Spleen (tissue), 11 donors: Measurements from ENCODE around the gene RASGEF1B. TPM values are rescaled to one million over a fixed set of nuclear protein-coding genes. Genes with fewer than 3 reads are reported as not detected.

Experiments
- DNase-seq: peaks from one replicate; pipeline ENCODE4 v3.0.0-alpha.2; 2020
- H3K27ac ChIP-seq, 8 donors: fragments of 200-600 bp; sonication (generic) in 7 of 8; 1 replicate in 4 of 8; 2 replicates in 4 of 8; pipeline versions ENCODE4 v1.5.0 to v1.8.0; 2016 to 2021; ENCODE audit warnings: inconsistent platforms in 4 of 8, mild to moderate bottlenecking in 4 of 8, moderate library complexity in 1 of 8
- H3K27me3 ChIP-seq, 7 donors: fragments of 200-600 bp; sonication (generic) in 6 of 7; replicated peaks in 1 of 7; 1 replicate in 4 of 7; 2 replicates in 3 of 7; pipeline versions ENCODE4 v1.5.0 to v1.8.0; 2016 to 2021; ENCODE audit warnings: inconsistent platforms in 3 of 7, mild to moderate bottlenecking in 1 of 7
- H3K36me3 ChIP-seq, 6 donors: fragments of 200-600 bp; sonication (generic) in 5 of 6; 1 replicate in 4 of 6; 2 replicates in 2 of 6; pipeline versions ENCODE4 v1.5.0 to v1.8.0; 2016 to 2021; ENCODE audit warnings: inconsistent platforms in 2 of 6
- H3K4me1 ChIP-seq, 6 donors: fragments of 200-600 bp; sonication (generic) in 5 of 6; 1 replicate in 3 of 6; 2 replicates in 3 of 6; pipeline versions ENCODE4 v1.5.0 to v1.8.0; 2016 to 2021; ENCODE audit warnings: inconsistent platforms in 3 of 6
- H3K4me3 ChIP-seq, 8 donors: fragments of 200-600 bp; sonication (generic) in 7 of 8; 1 replicate in 4 of 8; 2 replicates in 4 of 8; pipeline versions ENCODE4 v1.5.0 to v1.8.0; 2016 to 2021; ENCODE audit warnings: inconsistent platforms in 4 of 8, mild to moderate bottlenecking in 4 of 8, moderate library complexity in 2 of 8
- H3K9me3 ChIP-seq, 8 donors: fragments of 200-600 bp; sonication (generic) in 7 of 8; 1 replicate in 4 of 8; 2 replicates in 4 of 8; pipeline versions ENCODE4 v1.5.0 to v1.8.0; 2016 to 2021; ENCODE audit warnings: inconsistent platforms in 4 of 8
- POLR2A ChIP-seq, 3 donors: fragments of 450-650 bp; IDR thresholded peaks; one replicate each; pipeline ENCODE4 v1.5.1; 2017; ENCODE audit warnings: antibody characterized with exemption in 3 of 3, mild to moderate bottlenecking in 1 of 3
- POLR2AphosphoS5 ChIP-seq, 3 donors: sonication (generic); formaldehyde crosslinking; IDR thresholded peaks; one replicate each; pipeline ENCODE4 v1.5.1; 2017; ENCODE audit warnings: antibody characterized with exemption in 3 of 3
- WGBS, 5 donors: extraction: QIAGEN DNeasy Blood & Tissue Kit in 3 of 5; methylation state at CpG; one replicate each; pipeline versions ENCODE4 v1.1.5 to v1.1.7; 2013 to 2018; 5-methylcytosine and 5-hydroxymethylcytosine counted together
- intact Hi-C: fragments of 100-400 bp; cut with DNase I; formaldehyde crosslinking; loops from one replicate; pipeline ENCODE4 v1.15.0; 2023; ENCODE audit warnings: low total_unique reads
- polyA plus RNA-seq, 3 donors: library from polyadenylated mRNA; stranded (reverse); fragments of 200-250 nt; gene quantifications; one replicate each; pipeline ENCODE4 v1.2.1, GENCODE V29; 2013
- total RNA-seq, 7 donors: library from RNA; depleted of rRNA in 3 of 7; stranded (reverse); fragments of >200 nt in 3 of 7; fragmentation: NEBNext Ultra II Directional in 4 of 7; extraction: Animal tissue kit (Norgen Biotek cat#: 25700) in 4 of 7; gene quantifications; one replicate each; pipeline versions ENCODE4 v1.1.0 to v1.2.1, GENCODE V29; 2016 to 2021
- TF ChIP-seq, protein P1 (sequence below), 11 experiments: fragments of 200-600 bp in 7 of 11; fragments of 450-650 bp in 4 of 11; sonication (generic) in 4 of 11; IDR thresholded peaks in 8 of 11; conservative IDR thresholded peaks in 3 of 11; 1 replicate in 7 of 11; 2 replicates in 4 of 11; pipeline versions ENCODE4 v1.4.0 to v1.8.0; 2016 to 2021; ENCODE audit warnings: antibody characterized with exemption in 11 of 11, inconsistent platforms in 4 of 11, mild to moderate bottlenecking in 1 of 11
- donor health status: healthy with polysubstance abuse.
- donor health status: DM: no; HTN: no; CAD: no; lungs with moderate emphysema.
- donor health status: DM: no; HTN: no; CAD: no.
- donor health status: Bipolar disorder and iron deficiency.
- donor health status: healthy.
- donor health status: DM: no; HTN: no; CAD: no.
- donor health status: DM: yes; HTN: yes; CAD: no.

The RASGEF1B gene
- total and polyA plus RNA-seq, 10 donors, result 9.4 to 69.5 (median 32.0) TPM

DNA sequence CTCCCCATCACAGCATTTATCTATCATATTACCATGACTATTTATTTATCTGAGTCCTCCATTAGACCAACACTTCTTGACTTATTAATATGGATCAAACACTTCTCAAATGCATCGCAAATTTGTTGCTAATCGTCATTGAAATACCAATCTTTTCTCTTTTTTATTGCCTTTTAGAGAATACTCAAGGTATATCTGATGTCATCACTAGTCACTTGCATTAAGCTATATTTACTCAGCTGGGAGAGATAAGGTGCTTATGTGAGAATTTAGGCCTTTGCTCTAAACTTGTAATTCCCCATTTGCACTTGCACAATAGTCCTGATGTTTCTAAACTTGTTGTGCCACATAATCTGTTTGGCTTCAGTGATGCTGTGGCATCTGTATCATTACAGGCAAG lies 95.0 kb downstream of the RASGEF1B start:
- no peak overlapping the region for H3K27ac ChIP-seq
- H3K4me3 ChIP-seq, result no peak overlapping the region
- intact Hi-C loops, result no loop called here

More for the DNA sequence above, 95.0 kb downstream of the RASGEF1B start:
- no peak for DNase-seq
- Histone ChIP-seq H3K4me1 (no peaks in the 10 kb centered on the region), H3K36me3 (no peaks in the 10 kb centered on the region), H3K9me3 (no peaks in the 10 kb centered on the region), H3K27me3 (peaks cover 0 to 8% (median 0%) of the 10 kb centered on the region in 7 donors)
- WGBS, 5 donors, result 88 to 95% (median 90%) methylated on average over 2 of the region's 2 CpGs
- TF ChIP-seq POLR2AphosphoS5 (IDR thresholded peaks at IDR 0.05) (no peak), POLR2A (IDR thresholded peaks at IDR 0.05) (no peak)
- TF ChIP-seq, protein P1, sequence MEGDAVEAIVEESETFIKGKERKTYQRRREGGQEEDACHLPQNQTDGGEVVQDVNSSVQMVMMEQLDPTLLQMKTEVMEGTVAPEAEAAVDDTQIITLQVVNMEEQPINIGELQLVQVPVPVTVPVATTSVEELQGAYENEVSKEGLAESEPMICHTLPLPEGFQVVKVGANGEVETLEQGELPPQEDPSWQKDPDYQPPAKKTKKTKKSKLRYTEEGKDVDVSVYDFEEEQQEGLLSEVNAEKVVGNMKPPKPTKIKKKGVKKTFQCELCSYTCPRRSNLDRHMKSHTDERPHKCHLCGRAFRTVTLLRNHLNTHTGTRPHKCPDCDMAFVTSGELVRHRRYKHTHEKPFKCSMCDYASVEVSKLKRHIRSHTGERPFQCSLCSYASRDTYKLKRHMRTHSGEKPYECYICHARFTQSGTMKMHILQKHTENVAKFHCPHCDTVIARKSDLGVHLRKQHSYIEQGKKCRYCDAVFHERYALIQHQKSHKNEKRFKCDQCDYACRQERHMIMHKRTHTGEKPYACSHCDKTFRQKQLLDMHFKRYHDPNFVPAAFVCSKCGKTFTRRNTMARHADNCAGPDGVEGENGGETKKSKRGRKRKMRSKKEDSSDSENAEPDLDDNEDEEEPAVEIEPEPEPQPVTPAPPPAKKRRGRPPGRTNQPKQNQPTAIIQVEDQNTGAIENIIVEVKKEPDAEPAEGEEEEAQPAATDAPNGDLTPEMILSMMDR (IDR thresholded peaks at IDR 0.05 in 8 of 11, conservative IDR thresholded peaks at IDR 0.05 in 3 of 11), result no peak
